Mucosa of descending colon (tissue), 3 donors: ENCODE measurements around the gene ZSCAN10. TPM values are rescaled to one million over a fixed set of nuclear protein-coding genes. Genes with fewer than 3 reads are reported as not detected.

ENCODE experiments used
- ATAC-seq: fragments of 200-7000 bp; cut with Tn5 transposase; one replicate; pipeline ENCODE4 v1.9.1; 2020; ENCODE audit warnings: mild to moderate bottlenecking, moderate library complexity
- DNase-seq, 3 donors: peaks; one replicate each; pipeline ENCODE4 v3.0.0-alpha.2; 2020
- H3K36me3 ChIP-seq: fragments of 200-600 bp; one replicate; pipeline ENCODE4 v1.8.0; 2021; ENCODE audit warnings: low read depth, mild to moderate bottlenecking
- H3K4me1 ChIP-seq: fragments of 200-600 bp; one replicate; pipeline ENCODE4 v1.8.0; 2021; ENCODE audit warnings: low read depth, mild to moderate bottlenecking
- H3K4me3 ChIP-seq: fragments of 200-600 bp; one replicate; pipeline ENCODE4 v1.8.0; 2021; ENCODE audit warnings: mild to moderate bottlenecking
- H3K9me3 ChIP-seq: fragments of 200-600 bp; one replicate; pipeline ENCODE4 v1.8.0; 2021; ENCODE audit warnings: mild to moderate bottlenecking
- intact Hi-C, 2 donors: fragments of 100-400 bp; cut with DNase I in 1 of 2; cut with micrococcal nuclease in 1 of 2; formaldehyde crosslinking; loops; one replicate each; pipeline versions ENCODE4 v1.11.0 to v1.11.1; 2022; cut with DNase I, micrococcal nuclease
- total RNA-seq, 3 donors: library from RNA; stranded (reverse); fragmentation: NEBNext Ultra II Directional in 2 of 3; extraction: Animal tissue kit (Norgen Biotek cat#: 25700) in 2 of 3; gene quantifications; one replicate each; pipeline versions ENCODE4 v1.2.1 to v1.2.4, GENCODE V29; 2021 to 2023
- TF ChIP-seq, protein P1 (sequence below): fragments of 200-600 bp; IDR thresholded peaks from one replicate; pipeline ENCODE4 v1.8.0; 2022; ENCODE audit warnings: antibody characterized with exemption, mild to moderate bottlenecking
- donor health status: DM: no; HTN: no; CAD: no; lungs with moderate emphysema.
- donor health status: DM: no; HTN: no; CAD: no.
- donor health status: DM: no; HTN: yes; CAD: no.

Gene ZSCAN10
- total RNA-seq, 3 donors from 2014 or later: not detected

- intact Hi-C loops: no loop called here
- Histone ChIP-seq H3K36me3 (no peaks in the 10 kb centered on the region), H3K4me3 (peak within 1 kb of the TSS; percentile 4), H3K9me3 (no peaks in the 10 kb centered on the region), H3K4me1 (peaks cover 36% of the 10 kb centered on the region)
- DNase-seq (peak; percentile 80 to 87 (median 84)), ATAC-seq (peak; percentile 90)
- TF ChIP-seq, protein P1, sequence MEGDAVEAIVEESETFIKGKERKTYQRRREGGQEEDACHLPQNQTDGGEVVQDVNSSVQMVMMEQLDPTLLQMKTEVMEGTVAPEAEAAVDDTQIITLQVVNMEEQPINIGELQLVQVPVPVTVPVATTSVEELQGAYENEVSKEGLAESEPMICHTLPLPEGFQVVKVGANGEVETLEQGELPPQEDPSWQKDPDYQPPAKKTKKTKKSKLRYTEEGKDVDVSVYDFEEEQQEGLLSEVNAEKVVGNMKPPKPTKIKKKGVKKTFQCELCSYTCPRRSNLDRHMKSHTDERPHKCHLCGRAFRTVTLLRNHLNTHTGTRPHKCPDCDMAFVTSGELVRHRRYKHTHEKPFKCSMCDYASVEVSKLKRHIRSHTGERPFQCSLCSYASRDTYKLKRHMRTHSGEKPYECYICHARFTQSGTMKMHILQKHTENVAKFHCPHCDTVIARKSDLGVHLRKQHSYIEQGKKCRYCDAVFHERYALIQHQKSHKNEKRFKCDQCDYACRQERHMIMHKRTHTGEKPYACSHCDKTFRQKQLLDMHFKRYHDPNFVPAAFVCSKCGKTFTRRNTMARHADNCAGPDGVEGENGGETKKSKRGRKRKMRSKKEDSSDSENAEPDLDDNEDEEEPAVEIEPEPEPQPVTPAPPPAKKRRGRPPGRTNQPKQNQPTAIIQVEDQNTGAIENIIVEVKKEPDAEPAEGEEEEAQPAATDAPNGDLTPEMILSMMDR: no peak
Observed at GRCh38 chr16:3065069-3065741, 33.9 kb downstream of the ZSCAN10 start, which contains the start of gene IL32. Gene IL32, plus strand, starts transcription at chr16:3065640. Its CDS starts 172 bp downstream, at chr16:3065812.

DNA sequence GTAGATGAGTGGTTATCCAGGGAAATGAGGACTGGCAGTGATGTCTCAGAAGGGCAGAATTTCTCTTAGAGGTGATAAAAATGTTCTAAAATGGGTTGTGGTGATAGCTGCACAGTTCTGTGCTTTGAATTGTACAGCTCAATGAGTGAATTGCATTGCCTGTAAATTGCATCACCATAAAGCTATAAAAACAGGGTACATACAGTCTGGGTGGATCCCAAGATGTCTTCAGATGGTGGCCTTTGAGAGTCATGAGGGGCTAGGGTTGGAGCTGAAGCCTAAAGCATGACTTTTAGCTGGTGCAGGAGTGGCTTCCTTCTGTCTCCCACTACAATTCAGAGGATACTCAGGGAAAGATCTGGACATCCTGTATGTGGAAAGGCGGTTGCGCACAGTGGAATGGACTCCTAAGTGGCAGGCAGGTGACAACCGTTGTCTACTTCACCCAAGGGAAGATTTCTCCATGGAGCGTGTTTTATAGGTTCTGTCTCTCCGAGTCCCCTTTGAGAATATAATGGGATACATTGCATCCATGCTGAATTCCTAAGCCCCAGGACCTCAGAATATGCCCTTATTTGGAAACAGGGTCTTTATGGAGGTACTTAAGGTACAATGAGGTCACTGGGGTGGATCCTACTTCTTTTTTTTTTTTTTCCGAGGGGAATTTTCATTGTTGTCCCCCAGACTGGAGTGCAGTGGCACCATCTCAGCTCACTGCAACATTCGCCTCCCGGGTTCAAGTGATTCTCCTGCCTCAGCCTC lies 35.3 kb downstream of the ZSCAN10 start:
- DNase-seq (peak in 2 of 3 donors; percentile 14 to 33), ATAC-seq (peak; percentile 15)
- intact Hi-C loops: no loop called here
- H3K9me3 ChIP-seq: no peaks in the 10 kb centered on the region
- peaks cover 42% of the 10 kb centered on the region for H3K4me1 ChIP-seq
- TF ChIP-seq, protein P1: no peak
- H3K36me3 ChIP-seq: no peaks in the 10 kb centered on the region
- no peak overlapping the region for H3K4me3 ChIP-seq

GRCh38 chr16:3062553-3062952 lies 36.5 kb downstream of the ZSCAN10 start:
- ATAC-seq (no peak), DNase-seq (peak in 1 of 3 donors; percentile 2)
- intact Hi-C loops: no loop called here
- TF ChIP-seq, protein P1: no peak
- Histone ChIP-seq H3K4me3 (no peak overlapping the region), H3K4me1 (peaks cover 38% of the 10 kb centered on the region), H3K9me3 (no peaks in the 10 kb centered on the region), H3K36me3 (no peaks in the 10 kb centered on the region)

GRCh38 chr16:3060339-3061127 lies 38.6 kb downstream of the ZSCAN10 start:
- ATAC-seq (no peak), DNase-seq (peak in 2 of 3 donors; percentile 27 to 29)
- no peak overlapping the region for H3K4me3 ChIP-seq
- TF ChIP-seq, protein P1: no peak
- H3K36me3 ChIP-seq: no peaks in the 10 kb centered on the region
- peaks cover 36% of the 10 kb centered on the region for H3K4me1 ChIP-seq
- intact Hi-C loops: no loop called here
- H3K9me3 ChIP-seq: no peaks in the 10 kb centered on the region

DNA sequence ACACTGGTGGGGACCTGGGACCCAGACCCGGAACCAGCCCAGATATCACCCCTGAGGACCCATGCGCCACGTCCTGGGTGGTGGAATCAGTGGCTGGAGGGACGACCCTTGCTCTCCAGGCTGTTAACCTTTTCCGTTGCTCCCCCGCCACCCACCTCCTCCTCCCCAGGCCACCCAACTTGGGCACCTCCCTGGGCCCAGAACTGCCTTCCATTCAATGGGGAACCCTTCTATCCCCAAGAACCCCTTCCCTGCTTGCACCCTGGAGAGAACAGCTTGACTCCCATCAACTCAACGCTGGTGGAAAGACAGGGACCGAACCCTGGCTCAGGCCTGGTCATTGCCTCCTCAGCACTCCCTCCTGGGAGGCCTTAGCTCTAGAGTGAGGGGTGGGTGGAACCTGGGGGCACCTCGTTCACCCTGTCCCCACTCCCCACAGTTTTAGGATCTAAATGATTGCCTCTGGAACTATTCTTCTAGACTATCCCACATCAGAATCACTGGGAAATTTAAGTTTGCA lies 39.3 kb downstream of the ZSCAN10 start:
- Histone ChIP-seq H3K36me3 (no peaks in the 10 kb centered on the region), H3K9me3 (no peaks in the 10 kb centered on the region), H3K4me3 (no peak overlapping the region), H3K4me1 (peaks cover 29% of the 10 kb centered on the region)
- intact Hi-C loops: no loop called here
- TF ChIP-seq, protein P1: no peak
- no peak for ATAC-seq
- DNase-seq: no peak
